NCI-H345 treated with DMSO at 0.1 percent for 48 hours (cell line): ENCODE measurements around the gene UQCRHL.

Source experiments
- DNase-seq: peaks from one replicate; lab custom pipeline; 2025; ENCODE audit not compliant: unreplicated experiment; lab: John Stamatoyannopoulos, UW

Gene UQCRHL

GRCh38 chr1:15758953-15759661 lies 48.3 kb downstream of the UQCRHL start:
- DNase-seq: no peak

GRCh38 chr1:15758343-15758931 lies 49.0 kb downstream of the UQCRHL start, which contains the start of gene FBLIM1:
TSS of gene FBLIM1 (plus strand) at chr1:15758795. CDS start at chr1:15764984, 6,189 bp downstream.
- no peak for DNase-seq

- no peak for DNase-seq
These were observed 49.7 kb downstream of the UQCRHL start for GRCh38 chr1:15757575-15758342.
